ENCODE measurements around the gene SLC15A5.

DNA sequence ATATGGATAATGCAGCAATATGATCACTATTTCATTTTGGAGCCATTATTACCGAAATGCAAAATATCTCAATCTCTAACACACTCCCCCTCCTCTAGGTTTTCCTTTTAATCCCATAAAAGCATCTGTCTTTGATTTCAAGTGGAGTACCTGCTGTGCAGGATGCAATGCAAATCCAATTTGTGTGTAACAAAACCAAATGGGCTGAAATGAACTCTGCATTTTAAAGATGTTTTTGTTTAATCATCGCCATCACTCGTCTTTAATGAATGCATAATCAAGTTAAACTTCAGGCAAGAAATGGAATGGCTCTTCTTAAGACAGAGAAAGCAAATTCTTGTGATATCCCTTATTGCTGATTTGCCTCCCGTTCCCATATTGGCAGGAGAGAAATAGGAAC is 114.3 kb downstream of the SLC15A5 start:
- TF ChIP-seq CTCF (IDR thresholded peaks at IDR 0.05; ENCODE audit: insufficient read depth, low read length, poor library complexity, severe bottlenecking), result no peak
- no peak for TF ChIP-seq EZH2phosphoT487 (conservative IDR thresholded peaks at IDR 0.05; ENCODE audit: low read length)
